HEK293 (cell line): Measurements from ENCODE around the gene AFDN.

ENCODE experiments used
- CTCF ChIA-PET: fragments of 350-600 bp; formaldehyde crosslinking; extraction: SDS; loops from one replicate; lab custom pipeline; 2021; ENCODE audit warnings: antibody characterized with exemption; lab: Yijun Ruan, JAX
- POLR2A ChIA-PET: fragments of 300-600 bp; formaldehyde crosslinking; extraction: SDS; loops from one replicate; lab custom pipeline; 2020; ENCODE audit warnings: antibody characterized with exemption, inconsistent platforms; lab: Yijun Ruan, JAX
- H3K27ac ChIP-seq: fragments of 200-500 bp; sonication (Bioruptor generic); 2 replicates; pipeline ENCODE4 v1.5.1; 2014; ENCODE audit warnings: low read depth, low read length, control low read depth, inconsistent platforms; ENCODE audit errors: extremely low read depth
- H3K36me3 ChIP-seq, 2 experiments: fragments of 200-500 bp in 1 of 2; sonication (Bioruptor generic) in 1 of 2; 1 replicate in 1 of 2; 2 replicates in 1 of 2; pipeline ENCODE4 v1.5.1; 2014 to 2017; ENCODE audit warnings: inconsistent platforms in 2 of 2, low read length in 2 of 2; ENCODE audit not compliant: control insufficient read depth in 2 of 2, insufficient read depth in 1 of 2
- H3K4me1 ChIP-seq: fragments of 200-500 bp; sonication (Bioruptor generic); 2 replicates; pipeline ENCODE4 v1.5.1; 2014; ENCODE audit warnings: mild to moderate bottlenecking, low read length, inconsistent platforms; ENCODE audit not compliant: control insufficient read depth, insufficient read depth
- H3K4me3 ChIP-seq: 2 replicates; pipeline ENCODE4 v1.5.1; 2011; ENCODE audit warnings: low read depth, mild to moderate bottlenecking, control low read depth, low read length, moderate library complexity
- H3K9me3 ChIP-seq: fragments of 200-500 bp; sonication (Bioruptor generic); 2 replicates; pipeline ENCODE4 v1.5.1; 2014; ENCODE audit warnings: low read depth, low read length, inconsistent platforms; ENCODE audit not compliant: control insufficient read depth, insufficient read depth
- KLF10 ChIP-seq: fragments of 450-650 bp; IDR thresholded peaks from 2 replicates; pipeline ENCODE4 v1.5.1; 2018; ENCODE audit warnings: missing biosample characterization, mild to moderate bottlenecking, missing genetic modification characterization
- REST ChIP-seq: fragments of 450-650 bp; formaldehyde crosslinking; IDR thresholded peaks from 2 replicates; pipeline ENCODE4 v1.5.1; 2016; ENCODE audit warnings: missing biosample characterization, missing genetic modification characterization
- SP7 ChIP-seq: fragments of 450-650 bp; formaldehyde crosslinking; IDR thresholded peaks from 2 replicates; pipeline ENCODE4 v1.5.1; 2016; ENCODE audit warnings: missing biosample characterization, missing genetic modification characterization
- ZBTB20 ChIP-seq: fragments of 450-650 bp; formaldehyde crosslinking; IDR thresholded peaks from 2 replicates; pipeline ENCODE4 v1.5.1; 2016; ENCODE audit warnings: missing biosample characterization, missing genetic modification characterization
- ZBTB21 ChIP-seq: fragments of 450-650 bp; formaldehyde crosslinking; IDR thresholded peaks from 2 replicates; pipeline ENCODE4 v1.5.1; 2017; ENCODE audit warnings: missing biosample characterization, missing genetic modification characterization
- ZBTB6 ChIP-seq: fragments of 450-650 bp; formaldehyde crosslinking; IDR thresholded peaks from 2 replicates; pipeline ENCODE4 v1.5.1; 2017; ENCODE audit warnings: missing biosample characterization, missing genetic modification characterization
- ZBTB7A ChIP-seq: fragments of 450-650 bp; formaldehyde crosslinking; IDR thresholded peaks from 2 replicates; pipeline ENCODE4 v1.5.1; 2016; ENCODE audit warnings: low read depth, missing biosample characterization, missing genetic modification characterization
- ZNF174 ChIP-seq: fragments of 450-650 bp; formaldehyde crosslinking; IDR thresholded peaks from 2 replicates; pipeline ENCODE4 v1.5.0; 2017; ENCODE audit warnings: missing biosample characterization, mild to moderate bottlenecking, missing genetic modification characterization
- ZNF202 ChIP-seq: fragments of 450-650 bp; formaldehyde crosslinking; IDR thresholded peaks from 2 replicates; pipeline ENCODE4 v1.5.1; 2016; ENCODE audit warnings: missing biosample characterization, missing genetic modification characterization, borderline replicate concordance
- ZNF214 ChIP-seq: fragments of 450-650 bp; formaldehyde crosslinking; IDR thresholded peaks from 2 replicates; pipeline ENCODE4 v1.5.1; 2017; ENCODE audit warnings: missing biosample characterization, mild to moderate bottlenecking, missing genetic modification characterization, borderline replicate concordance
- ZNF239 ChIP-seq: fragments of 450-650 bp; formaldehyde crosslinking; IDR thresholded peaks from 2 replicates; pipeline ENCODE4 v1.5.1; 2016; ENCODE audit warnings: missing biosample characterization, missing genetic modification characterization
- ZNF302 ChIP-seq: fragments of 450-650 bp; formaldehyde crosslinking; IDR thresholded peaks from 2 replicates; pipeline ENCODE4 v1.5.1; 2016; ENCODE audit warnings: missing biosample characterization, missing genetic modification characterization, low read depth
- ZNF341 ChIP-seq: fragments of 450-650 bp; formaldehyde crosslinking; IDR thresholded peaks from 2 replicates; pipeline ENCODE4; 2016; ENCODE audit warnings: low read depth, missing biosample characterization, missing genetic modification characterization
- ZNF354C ChIP-seq: fragments of 450-650 bp; formaldehyde crosslinking; IDR thresholded peaks from 2 replicates; pipeline ENCODE4 v1.5.1; 2016; ENCODE audit warnings: missing biosample characterization, missing genetic modification characterization, low read depth, borderline replicate concordance
- ZNF510 ChIP-seq: fragments of 450-650 bp; formaldehyde crosslinking; IDR thresholded peaks from 2 replicates; pipeline ENCODE4 v1.5.1; 2018; ENCODE audit warnings: mild to moderate bottlenecking, missing genetic modification characterization, missing biosample characterization; ENCODE audit not compliant: insufficient replicate concordance
- ZNF521 ChIP-seq: fragments of 450-650 bp; formaldehyde crosslinking; IDR thresholded peaks from 2 replicates; pipeline ENCODE4 v1.5.1; 2017; ENCODE audit warnings: missing biosample characterization, mild to moderate bottlenecking, missing genetic modification characterization
- ZNF561 ChIP-seq: fragments of 450-650 bp; IDR thresholded peaks from 2 replicates; pipeline ENCODE4 v1.5.1; 2018; ENCODE audit warnings: missing biosample characterization, missing genetic modification characterization, borderline replicate concordance
- ZNF626 ChIP-seq: fragments of 450-650 bp; sonication (Bioruptor Pico); formaldehyde crosslinking; IDR thresholded peaks from 2 replicates; pipeline ENCODE4 v1.5.1; 2018; ENCODE audit warnings: missing biosample characterization, missing genetic modification characterization, inconsistent platforms
- ZNF785 ChIP-seq: fragments of 450-650 bp; formaldehyde crosslinking; IDR thresholded peaks from 2 replicates; pipeline ENCODE4 v1.5.1; 2016; ENCODE audit warnings: missing biosample characterization, missing genetic modification characterization
- ZNF830 ChIP-seq: fragments of 450-650 bp; IDR thresholded peaks from 2 replicates; pipeline ENCODE4 v1.5.0; 2018; ENCODE audit warnings: missing biosample characterization, missing genetic modification characterization, low read depth, mild to moderate bottlenecking, moderate library complexity
- TF ChIP-seq, protein P1 (sequence below): IDR thresholded peaks from 2 replicates; pipeline ENCODE4 v1.6.1; 2011; ENCODE audit warnings: mild to moderate bottlenecking, low read depth, low read length, borderline replicate concordance
- TF ChIP-seq, protein P2 (sequence below): fragments of 450-650 bp; formaldehyde crosslinking; IDR thresholded peaks from 2 replicates; pipeline ENCODE4 v1.5.1; 2016; ENCODE audit warnings: missing biosample characterization, missing genetic modification characterization

Gene AFDN

DNA sequence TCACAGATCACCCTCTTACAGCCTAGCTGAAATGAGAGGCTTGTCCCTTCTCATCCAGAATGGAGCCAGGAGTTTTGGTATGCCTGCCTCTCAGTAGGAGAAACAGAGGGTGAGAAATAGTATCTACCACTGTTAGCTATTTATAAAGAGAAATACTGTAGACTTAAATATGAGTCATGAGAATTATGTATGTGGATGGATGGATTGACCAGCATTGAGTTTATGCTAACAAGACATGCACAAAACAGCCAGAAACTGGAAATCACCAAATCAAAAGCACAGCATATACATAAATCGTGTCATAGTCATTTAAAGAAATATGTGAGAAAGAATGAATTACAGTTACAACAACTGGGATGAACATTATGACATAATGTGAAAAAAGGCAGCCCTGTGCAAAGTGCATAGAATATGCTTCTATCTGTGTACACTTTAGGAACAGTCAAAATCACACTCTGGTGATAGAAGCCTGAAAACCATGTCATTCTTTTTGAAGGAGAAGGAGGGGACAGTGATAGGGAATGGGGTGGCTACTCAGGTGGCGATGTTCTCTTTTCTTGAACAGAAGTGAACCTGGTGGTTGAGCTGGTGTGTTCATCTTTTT is 90.9 kb downstream of the AFDN start (continued):
- TF ChIP-seq ZNF561 = no peak
- no peak for TF ChIP-seq ZNF354C (tag by site-specific recombination)
- TF ChIP-seq, protein P1, sequence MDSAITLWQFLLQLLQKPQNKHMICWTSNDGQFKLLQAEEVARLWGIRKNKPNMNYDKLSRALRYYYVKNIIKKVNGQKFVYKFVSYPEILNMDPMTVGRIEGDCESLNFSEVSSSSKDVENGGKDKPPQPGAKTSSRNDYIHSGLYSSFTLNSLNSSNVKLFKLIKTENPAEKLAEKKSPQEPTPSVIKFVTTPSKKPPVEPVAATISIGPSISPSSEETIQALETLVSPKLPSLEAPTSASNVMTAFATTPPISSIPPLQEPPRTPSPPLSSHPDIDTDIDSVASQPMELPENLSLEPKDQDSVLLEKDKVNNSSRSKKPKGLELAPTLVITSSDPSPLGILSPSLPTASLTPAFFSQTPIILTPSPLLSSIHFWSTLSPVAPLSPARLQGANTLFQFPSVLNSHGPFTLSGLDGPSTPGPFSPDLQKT = no peak
- TF ChIP-seq, protein P2, sequence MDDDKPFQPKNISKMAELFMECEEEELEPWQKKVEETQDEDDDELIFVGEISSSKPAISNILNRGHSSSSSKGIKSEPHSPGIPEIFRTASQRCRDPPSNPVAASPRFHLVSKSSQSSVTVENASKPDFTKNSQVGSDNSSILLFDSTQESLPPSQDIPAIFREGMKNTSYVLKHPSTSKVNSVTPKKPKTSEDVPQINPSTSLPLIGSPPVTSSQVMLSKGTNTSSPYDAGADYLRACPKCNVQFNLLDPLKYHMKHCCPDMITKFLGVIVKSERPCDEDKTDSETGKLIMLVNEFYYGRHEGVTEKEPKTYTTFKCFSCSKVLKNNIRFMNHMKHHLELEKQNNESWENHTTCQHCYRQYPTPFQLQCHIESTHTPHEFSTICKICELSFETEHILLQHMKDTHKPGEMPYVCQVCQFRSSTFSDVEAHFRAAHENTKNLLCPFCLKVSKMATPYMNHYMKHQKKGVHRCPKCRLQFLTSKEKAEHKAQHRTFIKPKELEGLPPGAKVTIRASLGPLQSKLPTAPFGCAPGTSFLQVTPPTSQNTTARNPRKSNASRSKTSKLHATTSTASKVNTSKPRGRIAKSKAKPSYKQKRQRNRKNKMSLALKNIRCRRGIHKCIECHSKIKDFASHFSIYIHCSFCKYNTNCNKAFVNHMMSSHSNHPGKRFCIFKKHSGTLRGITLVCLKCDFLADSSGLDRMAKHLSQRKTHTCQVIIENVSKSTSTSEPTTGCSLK (tag by site-specific recombination) = no peak

GRCh38 chr6:167918548-167919278 is 92.0 kb downstream of the AFDN start:
- no peaks in the 10 kb centered on the region for H3K4me1 ChIP-seq
- CTCF ChIA-PET = interaction anchor here (0.6 to 1.9 kb wide), 3 partner anchors 10 to 59 kb away, joined by 3 to 11 read pairs (median 6); no protein-coding TSS in a partner anchor
- H3K4me3 ChIP-seq = no peak overlapping the region
- no peaks in the 10 kb centered on the region for H3K9me3 ChIP-seq
- TF ChIP-seq ZNF341 (no peak), REST (tag by site-specific recombination) (no peak), ZNF174 (tag by site-specific recombination) (no peak), ZBTB20 (tag by site-specific recombination) (no peak), ZNF626 (tag by site-specific recombination) (no peak), ZNF521 (tag by site-specific recombination) (no peak), ZBTB21 (tag by site-specific recombination) (no peak), ZNF239 (tag by site-specific recombination) (no peak), ZNF302 (tag by site-specific recombination) (no peak)
- H3K36me3 ChIP-seq = peaks cover 20 to 94% of the 10 kb centered on the region in 2 experiments
- POLR2A ChIA-PET = no interaction called here
- no peak overlapping the region for H3K27ac ChIP-seq

DNA sequence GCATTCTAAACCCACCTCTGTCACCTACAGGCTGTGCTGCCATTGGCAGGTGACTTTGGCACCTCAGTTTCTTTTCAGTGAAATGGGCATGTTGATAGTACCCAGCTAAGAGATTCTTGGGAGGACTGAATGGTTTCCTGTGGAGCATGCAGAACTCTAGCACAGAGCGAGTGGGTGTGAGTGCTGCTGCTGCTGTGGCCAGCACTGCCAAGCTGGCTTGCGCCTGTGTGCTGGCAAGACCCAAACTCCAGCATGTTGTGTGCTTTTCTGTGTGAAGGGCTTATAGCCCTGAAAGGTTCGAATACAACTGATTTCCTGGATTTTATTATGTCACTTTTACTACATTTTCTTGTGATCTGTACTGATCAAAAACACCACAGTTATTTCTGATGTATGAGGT is 92.6 kb downstream of the AFDN start:
- ChIA-PET CTCF (interaction anchor here (1.9 kb wide), 1 partner anchor 49 kb away, joined by 11 read pairs; no protein-coding TSS in a partner anchor), POLR2A (no interaction called here)
- Histone ChIP-seq H3K27ac (no peak overlapping the region), H3K36me3 (peaks cover 18 to 93% of the 10 kb centered on the region in 2 experiments), H3K4me3 (no peak overlapping the region), H3K4me1 (no peaks in the 10 kb centered on the region), H3K9me3 (no peaks in the 10 kb centered on the region)
- TF ChIP-seq ZNF510 (tag by site-specific recombination) (no peak), ZNF830 (tag by site-specific recombination) (no peak), ZNF214 (tag by site-specific recombination) (no peak), KLF10 (no peak), ZNF785 (tag by site-specific recombination) (no peak), ZBTB7A (tag by site-specific recombination) (no peak), SP7 (tag by site-specific recombination) (no peak), ZBTB6 (tag by site-specific recombination) (no peak), ZNF202 (no peak), ZNF561 (no peak), ZNF354C (tag by site-specific recombination) (no peak)
